HG03280 (cell line): Measurements from ENCODE around the gene BRSK1.

Source experiments
- ATAC-seq: cut with Tn5 transposase; IDR thresholded peaks from one replicate; pipeline ENCODE4 v1.9.1; 2021; ENCODE audit warnings: mild to moderate bottlenecking, moderate library complexity; ENCODE audit not compliant: unreplicated experiment

BRSK1 gene

DNA sequence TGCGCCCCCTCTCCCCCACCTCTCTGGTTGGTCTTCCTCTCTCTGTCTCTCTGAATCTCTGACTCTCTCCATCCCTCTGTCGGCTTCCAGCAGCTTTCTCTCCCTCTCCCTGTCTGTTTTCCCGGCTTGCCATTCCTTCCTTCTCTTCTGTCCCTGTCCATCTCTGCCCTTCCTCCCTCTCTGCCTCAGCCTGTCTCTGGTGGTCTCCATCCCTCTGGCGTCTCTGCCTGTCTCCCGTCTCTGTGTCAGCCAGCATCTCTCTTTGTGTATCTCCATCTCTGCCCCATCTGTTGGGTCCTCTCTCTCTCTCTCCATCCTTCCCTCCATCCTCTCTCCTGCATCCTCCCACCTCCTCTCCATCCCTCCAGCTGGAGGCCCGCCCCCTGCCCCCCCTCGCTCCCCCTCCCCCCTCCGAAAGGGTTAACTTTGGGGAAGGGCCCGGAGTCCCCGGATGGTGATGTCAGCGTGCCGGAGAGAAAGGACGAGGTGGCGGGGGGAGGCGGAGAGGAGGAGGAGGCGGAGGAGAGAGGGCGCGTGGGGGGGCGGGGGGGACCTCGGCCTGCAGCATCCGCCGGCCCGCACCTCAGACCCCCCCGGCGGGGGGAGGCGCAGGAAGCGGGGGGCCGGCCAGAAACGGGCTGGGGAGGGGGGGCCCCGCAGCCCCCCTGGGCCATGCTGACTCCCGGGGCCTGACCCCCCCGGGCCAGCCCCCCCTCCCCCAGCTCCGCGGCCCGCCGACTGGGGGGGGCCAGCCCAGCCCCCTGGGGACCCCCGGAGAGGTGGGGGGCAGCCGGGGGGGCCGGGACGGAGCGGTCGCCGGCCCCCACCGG is at the start of gene BRSK1:
TSS of gene BRSK1 (plus strand) at position 450 of the 830 bp plus-strand sequence. CDS start 446 bp downstream, outside the sequence.
- ATAC-seq = no peak

DNA sequence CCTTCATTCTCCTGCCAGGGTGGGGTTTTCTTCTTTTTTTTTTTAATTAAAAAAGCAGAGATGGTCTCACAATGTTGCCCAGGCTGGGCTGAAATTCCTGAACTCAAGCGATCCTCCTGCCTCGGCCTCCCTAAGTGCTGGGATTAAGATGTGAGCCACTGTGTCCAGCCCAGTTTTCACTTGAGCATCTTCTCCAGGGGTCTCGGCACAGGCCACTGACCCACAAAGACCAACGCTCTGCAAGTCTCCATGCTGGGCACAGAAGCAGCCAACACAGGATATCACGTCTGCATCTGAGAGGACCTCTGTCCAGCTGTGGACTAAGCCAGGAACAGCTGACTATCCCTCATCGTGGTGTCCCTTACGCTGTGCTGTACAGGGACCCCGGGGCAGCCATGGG is 45.8 kb upstream of the BRSK1 start:
- ATAC-seq = no peak

DNA sequence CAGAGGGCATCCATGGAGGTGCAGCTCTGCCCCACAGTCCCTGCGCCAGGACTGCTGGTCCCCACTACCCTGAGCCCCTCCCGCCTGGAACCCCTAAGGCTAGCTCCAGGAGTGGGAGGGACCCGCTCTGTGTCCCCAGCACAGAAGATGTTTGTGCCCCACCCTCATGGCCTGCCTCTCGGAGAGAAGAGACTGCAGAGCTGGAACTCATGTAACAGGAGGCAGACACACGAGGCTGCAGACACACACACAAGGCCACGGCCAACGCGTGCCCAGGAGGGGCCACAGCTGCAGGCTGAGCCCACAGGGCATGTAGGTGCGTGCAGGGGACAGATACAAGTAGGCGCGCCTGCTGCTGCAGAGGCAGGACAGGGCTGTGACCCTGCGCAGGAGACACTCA is 44.8 kb upstream of the BRSK1 start:
- no peak for ATAC-seq

DNA sequence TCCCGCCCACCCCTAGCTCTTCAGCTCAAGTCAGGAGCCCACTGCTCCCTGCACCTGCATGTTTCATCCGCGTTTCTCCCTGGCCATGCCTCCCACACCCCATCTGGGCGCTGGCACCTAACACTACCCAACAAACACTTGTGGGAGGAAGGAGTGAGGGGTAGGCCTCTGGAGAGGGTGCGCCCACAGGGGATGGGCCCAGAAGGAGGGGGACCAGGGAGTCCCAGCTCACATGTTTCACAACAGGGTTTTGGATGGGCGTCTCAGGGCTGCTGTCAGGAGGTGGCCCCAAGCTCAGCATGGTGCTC is 43.1 kb upstream of the BRSK1 start:
- ATAC-seq = no peak

DNA sequence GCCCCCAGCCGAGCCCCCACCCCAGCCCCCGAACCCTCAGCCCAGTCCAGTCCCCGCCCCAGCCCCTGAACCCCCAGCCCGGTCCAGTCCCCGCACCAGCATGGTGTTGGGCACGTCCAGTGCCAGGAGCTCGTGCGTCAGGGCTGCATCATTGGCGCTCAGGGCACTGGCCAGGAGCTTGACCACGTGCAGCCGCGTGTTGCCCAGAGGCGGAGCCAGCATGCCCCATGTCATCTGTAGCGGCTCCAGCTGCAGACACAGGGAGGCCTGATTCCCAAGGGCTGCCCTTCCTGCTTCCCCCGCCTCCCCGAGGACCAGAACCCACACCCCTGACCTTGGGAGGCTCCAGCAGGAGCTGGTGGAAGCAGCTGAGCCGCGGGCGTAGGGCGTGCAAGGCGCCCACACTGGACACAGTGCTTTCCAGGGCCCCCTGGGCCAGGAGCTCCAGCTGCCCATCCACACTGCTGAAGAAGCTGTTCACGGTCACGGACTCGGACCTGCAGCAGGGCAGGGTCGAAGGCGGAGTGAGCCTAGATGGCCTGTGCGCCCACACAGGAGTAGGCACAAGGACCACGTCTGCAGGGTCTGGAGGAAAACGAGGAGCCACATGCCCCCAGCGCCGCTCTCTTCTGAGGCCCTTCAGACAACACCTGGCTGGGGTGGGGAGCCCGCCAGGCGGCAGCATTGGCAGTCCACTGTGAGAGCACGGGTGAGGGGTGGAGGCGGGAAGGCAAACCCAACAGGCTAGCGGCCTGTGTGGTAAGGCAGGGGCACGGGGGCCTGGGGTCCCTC is 42.5 kb upstream of the BRSK1 start:
- no peak for ATAC-seq

DNA sequence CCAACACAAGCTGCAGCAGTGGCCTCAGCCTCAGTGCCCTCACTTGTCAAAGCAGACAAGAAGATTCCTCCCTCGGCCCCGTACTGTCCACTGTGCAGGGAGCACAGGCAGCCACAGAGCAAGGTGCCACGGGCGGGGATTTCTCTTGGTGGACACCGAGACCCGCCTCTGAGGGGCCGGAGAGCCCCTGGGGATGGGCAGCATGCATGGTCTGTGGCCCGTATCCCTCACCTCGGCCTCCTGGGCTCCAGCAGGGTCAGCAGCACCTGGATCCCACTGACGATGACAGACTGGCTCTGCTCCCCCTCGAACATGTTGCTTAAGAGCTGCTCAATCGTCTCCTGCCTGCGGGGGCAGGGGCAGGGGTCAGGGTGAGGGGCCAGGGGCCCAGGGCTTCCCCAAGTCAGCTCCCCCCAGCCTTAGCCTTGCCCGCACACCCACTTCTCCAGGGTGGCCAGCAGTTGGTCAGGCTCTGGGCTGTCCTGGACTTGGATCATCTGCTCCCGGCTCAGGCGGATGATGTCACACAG is 41.8 kb upstream of the BRSK1 start:
- no peak for ATAC-seq

DNA sequence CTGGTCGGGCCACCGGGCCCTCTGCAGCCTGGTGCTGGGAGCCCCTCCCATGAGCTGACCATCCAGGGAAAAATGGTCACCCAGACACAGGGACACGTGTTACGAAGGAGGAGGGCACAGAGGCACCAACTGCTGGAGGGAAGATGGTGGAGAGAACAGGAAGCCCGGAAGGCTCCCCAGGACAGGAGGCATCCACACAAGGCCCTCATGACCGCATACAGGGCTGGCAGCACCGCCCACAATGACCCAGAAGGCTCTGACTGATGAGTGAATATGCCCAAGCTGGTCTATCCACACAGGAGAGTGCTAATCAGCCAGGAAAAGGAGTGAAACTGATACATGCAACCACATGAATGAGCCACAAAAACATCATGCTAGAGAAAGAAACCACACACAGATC is 41.3 kb upstream of the BRSK1 start:
- ATAC-seq = no peak

DNA sequence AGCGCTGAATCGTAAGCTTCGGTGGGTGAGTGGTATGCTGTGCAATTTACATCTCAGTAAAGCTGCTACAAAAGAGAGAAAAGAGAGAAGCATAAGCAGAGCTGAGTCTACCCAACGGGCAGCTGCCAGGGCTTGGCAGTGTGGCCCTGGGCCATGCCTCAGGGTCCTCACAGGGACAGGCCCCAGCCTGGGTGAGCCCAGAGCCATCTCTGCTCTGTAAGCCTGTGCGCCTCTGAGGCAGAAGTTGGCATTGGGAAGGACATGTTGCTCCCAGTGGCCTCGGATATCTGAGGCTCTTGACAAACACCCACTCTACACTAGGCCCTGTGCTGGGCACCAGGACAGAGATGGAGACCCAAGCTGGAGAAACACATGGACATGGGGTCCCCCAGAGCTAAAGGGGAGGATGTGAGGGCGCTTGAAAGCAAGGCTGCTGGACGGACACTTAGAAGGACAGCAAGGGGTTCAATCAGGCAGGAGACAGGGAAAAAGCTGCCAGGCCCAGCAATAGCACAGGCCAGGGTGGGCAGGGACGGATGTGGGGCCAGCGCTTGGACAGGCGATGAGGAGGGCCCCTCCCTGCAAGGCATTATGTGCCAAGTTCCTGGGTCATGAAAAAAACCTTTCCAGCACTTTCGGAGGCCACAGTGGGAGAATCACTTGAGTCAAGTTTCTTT is 39.7 kb upstream of the BRSK1 start:
- ATAC-seq = no peak

DNA sequence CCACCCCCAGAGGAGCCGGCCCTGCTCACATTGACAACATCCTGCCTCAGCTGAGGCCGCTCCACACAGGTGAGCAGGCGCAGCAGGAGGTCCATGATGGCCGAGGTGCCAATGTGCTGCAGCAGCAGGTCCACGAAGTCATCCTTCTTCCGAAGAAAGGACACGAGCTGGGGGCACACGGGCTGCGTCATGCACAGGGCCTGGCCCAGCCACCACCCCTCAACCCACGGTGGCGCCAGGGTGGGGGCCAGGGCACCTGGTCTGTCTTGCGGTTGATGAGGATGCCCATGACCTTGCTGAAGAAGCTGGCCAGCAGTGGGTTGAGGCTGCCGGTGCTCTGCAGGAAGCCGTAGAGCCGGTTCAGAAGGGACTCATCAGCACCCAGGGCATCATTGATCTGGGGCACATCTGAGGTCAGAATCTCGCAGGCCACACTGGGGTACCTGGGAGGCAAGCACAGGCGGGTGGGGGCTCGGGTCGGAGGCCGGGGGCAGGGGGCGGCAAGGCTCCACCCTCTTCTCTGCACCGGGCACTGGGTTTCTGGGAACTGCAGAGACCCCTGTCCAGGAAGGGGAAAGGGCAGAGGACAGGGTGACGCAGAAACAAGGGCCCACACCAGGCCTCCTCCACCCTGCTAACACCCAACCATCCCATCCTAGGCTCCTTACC is 38.4 kb upstream of the BRSK1 start:
- ATAC-seq = no peak

DNA sequence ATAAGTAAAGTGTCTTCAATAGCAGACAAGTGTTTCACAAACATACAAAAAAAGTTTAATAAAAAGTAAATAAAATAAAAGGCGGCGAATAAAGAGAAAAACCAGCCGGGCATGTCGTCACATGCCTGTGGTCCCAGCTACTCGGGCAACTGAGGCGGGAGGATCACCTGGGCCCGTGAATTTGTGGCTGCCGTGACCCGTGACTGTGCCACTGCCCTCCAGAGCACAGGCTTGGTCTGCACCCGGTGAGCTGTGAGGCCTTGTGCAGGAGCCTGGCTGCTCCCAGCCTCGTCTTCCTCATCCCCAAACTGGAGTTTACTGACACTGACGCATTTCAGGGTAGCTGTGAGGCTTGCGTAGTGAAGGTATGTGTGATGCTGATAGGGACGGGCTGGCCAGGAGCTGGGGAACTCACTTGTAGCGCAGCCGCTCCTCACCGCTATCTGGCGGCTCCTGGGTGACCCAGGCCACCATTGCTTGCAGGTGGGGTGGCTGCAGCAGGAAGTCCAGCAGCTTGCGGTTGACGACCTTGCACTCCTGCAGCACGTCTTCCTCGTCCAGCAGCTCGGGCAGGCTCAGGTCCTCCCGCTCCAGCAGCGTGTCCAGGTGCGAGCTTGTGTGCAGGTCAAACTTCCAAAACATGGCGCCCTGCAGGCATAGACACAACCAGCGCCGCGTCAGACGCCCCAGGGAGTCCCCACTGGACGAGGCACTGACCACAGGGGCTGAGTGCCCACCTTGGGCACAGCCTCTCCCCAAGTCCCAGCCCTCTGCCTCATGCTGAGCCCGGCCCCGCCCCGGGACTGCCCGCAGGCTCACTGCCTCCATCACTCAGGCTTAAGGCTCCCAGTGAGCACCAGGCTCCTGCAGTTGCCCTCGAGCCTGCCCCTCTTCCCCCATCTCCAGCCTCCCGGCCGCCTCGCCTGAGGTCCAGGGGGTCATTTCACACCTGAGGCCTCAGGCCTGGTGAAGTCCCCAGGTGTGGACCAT is 37.0 kb upstream of the BRSK1 start:
- ATAC-seq = no peak

DNA sequence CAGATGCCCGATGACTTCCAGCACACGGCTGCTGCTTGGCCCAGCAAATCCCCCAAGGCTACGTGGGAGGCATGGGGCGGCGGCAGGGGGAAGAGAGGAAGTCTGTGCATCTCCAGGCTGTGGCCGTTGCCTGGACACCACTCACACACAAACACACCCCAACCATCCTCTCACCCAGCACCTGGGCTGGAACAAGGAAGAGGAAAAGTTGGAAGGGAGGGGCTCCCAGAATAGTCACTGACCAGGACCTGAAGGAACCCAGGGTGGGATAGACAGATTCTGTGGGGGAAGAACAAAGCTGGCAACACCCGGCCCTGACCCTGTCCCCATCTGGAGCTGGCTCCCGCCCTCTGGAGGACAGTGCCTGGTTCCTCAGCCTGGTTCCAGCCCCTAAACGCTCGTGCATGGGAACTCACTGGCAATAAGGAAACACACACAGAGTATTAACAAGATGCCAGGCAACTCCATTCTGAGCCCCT is 36.1 kb upstream of the BRSK1 start:
- ATAC-seq = no peak

DNA sequence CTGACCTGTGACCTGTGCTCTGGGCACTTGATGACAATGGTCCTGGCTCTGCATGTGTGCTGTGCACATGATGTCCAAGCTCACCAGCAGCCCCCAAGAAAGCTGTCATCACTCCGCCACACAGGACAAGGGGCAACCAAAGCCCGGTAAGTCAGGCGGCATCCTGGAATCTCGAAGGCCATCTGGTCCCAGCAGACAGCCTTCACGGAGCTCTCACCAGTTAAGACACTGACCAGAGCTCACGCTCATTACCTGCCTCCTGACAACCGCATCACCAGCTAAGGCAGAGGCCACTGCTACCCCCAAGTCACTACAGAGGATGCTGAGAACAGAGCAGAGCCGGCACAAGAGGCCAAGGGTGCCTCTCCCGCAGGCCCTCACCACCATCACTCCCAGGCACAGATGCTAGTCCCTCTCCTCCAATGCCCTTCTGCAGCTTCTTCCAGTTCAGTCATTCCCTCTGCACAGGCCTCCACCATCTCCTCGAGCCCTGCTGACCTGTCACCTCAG is 35.6 kb upstream of the BRSK1 start:
- ATAC-seq = no peak

DNA sequence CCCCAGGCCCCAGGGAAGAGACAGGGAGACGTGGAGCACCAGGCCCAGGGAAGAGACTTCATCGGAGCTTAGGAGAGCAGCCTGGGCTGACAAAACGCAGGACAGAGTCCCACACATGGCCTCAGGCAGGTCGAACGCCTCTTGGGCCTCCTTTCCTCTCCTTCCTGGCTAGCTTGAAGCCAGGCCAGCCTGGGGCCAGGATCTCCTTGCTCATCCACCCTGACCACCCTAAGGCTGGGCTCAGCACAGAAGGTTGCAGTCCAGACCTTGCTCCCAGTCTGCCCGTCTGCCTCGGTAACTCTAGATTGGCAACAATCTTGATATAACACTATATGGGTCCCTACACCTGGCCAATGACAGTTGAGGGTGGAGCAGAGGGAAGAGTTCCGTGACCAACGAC is 35.1 kb upstream of the BRSK1 start:
- no peak for ATAC-seq

DNA sequence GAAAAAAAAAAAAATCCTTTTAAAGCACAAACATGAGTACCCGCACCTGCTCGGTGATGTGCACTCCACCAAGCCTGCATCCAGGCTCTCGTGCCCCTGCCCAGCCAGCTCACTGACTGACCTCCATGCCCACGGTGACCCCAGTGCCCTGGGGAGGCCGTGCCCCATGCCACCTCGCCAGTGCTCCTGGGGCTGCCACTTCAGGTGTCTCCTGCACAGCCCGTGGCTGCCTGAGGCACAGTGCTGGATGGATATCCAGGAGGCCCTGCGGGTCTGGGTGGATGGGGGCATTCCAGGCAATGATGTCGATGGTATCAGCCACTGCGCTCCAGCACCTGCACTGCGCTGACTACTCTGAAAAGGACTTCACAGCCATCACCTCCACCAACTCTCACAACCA is 34.0 kb upstream of the BRSK1 start:
- ATAC-seq = no peak

DNA sequence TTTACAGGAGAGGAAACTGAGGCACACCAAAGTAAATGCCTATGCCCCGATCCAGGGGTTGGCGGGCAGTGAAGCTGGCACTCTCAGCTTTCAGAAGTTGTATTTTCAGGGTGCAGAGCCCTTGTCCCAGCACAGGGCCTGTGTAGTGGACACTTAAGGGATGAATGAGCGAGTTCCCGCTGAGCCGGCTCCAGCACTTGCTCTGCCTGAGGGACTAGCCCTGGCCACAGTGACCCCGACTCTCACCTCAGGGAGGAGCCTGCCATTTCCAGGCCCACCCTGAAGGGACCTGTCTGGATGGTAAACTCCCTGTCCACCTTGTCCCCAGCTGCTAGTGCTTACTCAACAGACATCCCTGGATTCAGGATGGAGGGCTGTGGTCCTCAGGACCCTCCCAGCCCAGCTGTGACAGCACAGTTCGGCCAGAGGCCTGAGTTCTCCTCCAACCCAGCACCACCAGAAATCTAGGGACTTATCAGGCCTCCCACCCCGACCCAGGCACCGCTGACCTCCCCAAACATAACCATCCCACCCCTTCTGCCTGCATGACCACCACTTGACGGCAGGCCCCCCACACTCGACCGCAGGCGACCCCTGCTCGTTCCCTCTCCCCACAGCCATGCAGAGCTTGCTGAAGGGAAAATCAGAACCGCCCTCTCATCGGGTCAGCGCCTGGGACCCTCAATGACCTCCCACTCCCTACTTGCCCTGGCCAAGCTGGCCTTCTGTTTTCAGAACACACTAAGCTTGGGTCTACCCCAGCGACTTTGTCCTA is 33.3 kb upstream of the BRSK1 start:
- ATAC-seq = no peak

DNA sequence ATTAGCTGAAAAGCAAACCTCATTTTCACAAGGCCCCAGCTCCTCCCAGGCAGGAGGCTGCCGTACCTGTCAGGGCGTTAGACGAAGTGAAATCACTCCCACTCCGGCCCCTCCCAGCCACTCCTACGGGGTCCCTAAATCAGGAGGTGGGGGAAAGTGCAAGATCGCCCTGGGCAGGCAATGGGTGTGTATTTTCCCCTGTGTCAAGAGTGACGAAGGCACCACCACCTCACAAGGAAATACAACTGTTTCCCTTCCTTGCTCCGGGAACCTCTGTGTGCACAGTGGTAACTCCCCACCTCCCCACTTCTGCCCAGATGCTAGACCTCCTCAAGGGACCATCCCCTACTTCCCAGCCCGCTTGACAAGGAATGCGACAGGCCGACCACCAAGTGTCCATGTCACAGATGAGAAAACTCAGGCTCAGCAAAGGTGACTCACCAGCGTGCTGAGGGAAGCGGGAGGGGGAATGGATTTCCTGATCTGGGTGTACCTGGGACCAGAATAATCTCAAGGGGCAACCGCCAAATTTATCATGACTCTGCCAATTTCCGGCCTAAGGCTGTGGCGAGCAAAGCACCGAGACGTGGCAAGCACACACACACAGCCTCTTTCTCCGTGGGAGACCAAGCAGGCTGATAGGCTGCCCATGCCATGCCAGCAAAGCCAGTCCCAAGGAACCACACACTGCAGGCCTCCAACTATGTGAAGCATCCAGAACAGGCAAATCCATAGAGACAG is 32.3 kb upstream of the BRSK1 start:
- ATAC-seq = no peak

DNA sequence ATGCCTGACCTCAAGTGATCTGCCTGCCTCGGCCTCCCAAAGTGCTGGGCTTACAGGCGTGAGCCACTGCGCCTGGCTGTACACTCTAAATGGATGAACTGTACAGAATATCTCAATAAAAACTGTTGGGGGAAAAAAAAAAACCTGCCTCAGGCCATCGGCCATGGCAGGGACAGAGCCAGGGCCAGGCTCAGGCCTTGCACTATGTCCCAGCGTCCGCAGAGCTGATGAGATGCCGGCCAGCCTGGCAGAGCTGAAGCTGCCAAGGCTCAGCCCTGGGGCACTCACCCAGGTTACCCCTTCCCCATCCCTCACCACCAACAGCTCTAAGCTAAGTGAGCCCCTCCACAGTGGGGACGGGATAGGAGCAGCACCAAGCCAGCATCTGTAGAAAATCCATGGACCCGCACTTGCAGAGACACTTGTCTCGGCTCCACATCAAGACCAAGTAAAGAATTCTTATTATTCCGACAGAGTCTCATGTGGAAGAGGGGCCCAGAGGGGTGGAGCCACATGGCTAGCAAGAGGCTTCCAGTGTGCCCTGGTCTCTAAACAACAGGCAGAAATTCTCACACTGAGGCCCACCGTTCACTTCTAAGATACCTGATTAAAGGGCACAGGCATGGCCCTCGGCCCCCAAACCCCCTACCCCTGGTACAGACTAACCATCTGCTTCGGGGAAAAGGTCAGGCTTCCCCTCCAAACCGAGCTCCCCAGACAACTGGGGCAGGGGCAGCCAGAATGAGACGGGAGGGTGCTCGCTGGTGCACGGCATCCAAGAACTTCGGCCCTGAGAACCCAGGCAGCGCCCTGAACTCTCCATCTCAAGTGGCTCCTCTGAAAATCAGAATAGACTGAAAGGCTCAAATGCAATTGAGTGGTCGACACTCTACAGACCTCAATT is 30.8 kb upstream of the BRSK1 start:
- ATAC-seq = no peak
